Type B pancreatic cell (in vitro differentiated cells): Measurements from ENCODE around the gene LRCH3. TPM values are rescaled to one million over a fixed set of nuclear protein-coding genes. Genes with fewer than 3 reads are reported as not detected.

Experiments used
- DNase-seq: peaks from one replicate; pipeline ENCODE4 v3.0.0; 2021; ENCODE audit warnings: mixed read lengths; ENCODE audit not compliant: unreplicated experiment; ENCODE audit errors: extremely low spot score
- H3K27ac Mint-ChIP-seq: 2 replicates; pipeline ENCODE4 v1.8.0; 2021; ENCODE audit warnings: mild to moderate bottlenecking, mixed read lengths
- H3K27me3 Mint-ChIP-seq: 2 replicates; pipeline ENCODE4 v1.8.0; 2021; ENCODE audit warnings: mixed read lengths
- H3K36me3 Mint-ChIP-seq: 2 replicates; pipeline ENCODE4 v1.8.0; 2021; ENCODE audit warnings: mixed read lengths
- H3K4me1 Mint-ChIP-seq: one replicate; pipeline ENCODE4 v1.8.0; 2021; ENCODE audit warnings: mixed read lengths; ENCODE audit not compliant: unreplicated experiment
- H3K4me3 Mint-ChIP-seq: 2 replicates; pipeline ENCODE4 v1.8.0; 2021; ENCODE audit warnings: mild to moderate bottlenecking, mixed read lengths
- H3K9me3 Mint-ChIP-seq: 2 replicates; pipeline ENCODE4 v1.8.0; 2021; ENCODE audit warnings: mixed read lengths
- CTCF ChIP-seq: fragments of 200-600 bp; sonication (generic); conservative IDR thresholded peaks from 2 replicates; pipeline ENCODE4 v1.5.0; 2021; ENCODE audit warnings: antibody characterized with exemption, mild to moderate bottlenecking
- total RNA-seq: library from RNA; stranded (reverse); gene quantifications from 2 replicates; pipeline ENCODE4 v1.2.1, GENCODE V29; 2021; ENCODE audit warnings: low replicate concordance

LRCH3 gene
- total RNA-seq, 1 donor from 2014 or later = 58.7 TPM

GRCh38 chr3:197830308-197830966 lies 39.4 kb downstream of the LRCH3 start:
- H3K27ac Mint-ChIP-seq = no peak overlapping the region
- no peaks in the 10 kb centered on the region for H3K9me3 Mint-ChIP-seq

GRCh38 chr3:197830967-197831313 lies 39.9 kb downstream of the LRCH3 start:
- H3K4me1 Mint-ChIP-seq = no peaks in the 10 kb centered on the region
- no peak overlapping the region for H3K27ac Mint-ChIP-seq
- no peak overlapping the region for H3K4me3 Mint-ChIP-seq
- DNase-seq = no peak
- H3K9me3 Mint-ChIP-seq = no peaks in the 10 kb centered on the region
- TF ChIP-seq CTCF = no peak
- H3K27me3 Mint-ChIP-seq = no peaks in the 10 kb centered on the region
- H3K36me3 Mint-ChIP-seq = peaks cover 33% of the 10 kb centered on the region

More at GRCh38 chr3:197830308-197830966, 39.4 kb downstream of the LRCH3 start:
- Mint-ChIP-seq H3K36me3 (peaks cover 35% of the 10 kb centered on the region), H3K4me1 (no peaks in the 10 kb centered on the region), H3K4me3 (no peak overlapping the region), H3K27me3 (no peaks in the 10 kb centered on the region)
- no peak for DNase-seq
- no peak for TF ChIP-seq CTCF

- H3K4me1 Mint-ChIP-seq = no peaks in the 10 kb centered on the region
Measured at GRCh38 chr3:197833930-197834715, 43.1 kb downstream of the LRCH3 start.

GRCh38 chr3:197835509-197835908 lies 44.5 kb downstream of the LRCH3 start:
- Mint-ChIP-seq H3K27ac (no peak overlapping the region), H3K4me3 (no peak overlapping the region), H3K4me1 (no peaks in the 10 kb centered on the region), H3K27me3 (no peaks in the 10 kb centered on the region), H3K9me3 (no peaks in the 10 kb centered on the region), H3K36me3 (peaks cover 17% of the 10 kb centered on the region)
- no peak for TF ChIP-seq CTCF
- DNase-seq = no peak

More at GRCh38 chr3:197833930-197834715, 43.1 kb downstream of the LRCH3 start:
- H3K27ac Mint-ChIP-seq = no peak overlapping the region
- peaks cover 23% of the 10 kb centered on the region for H3K36me3 Mint-ChIP-seq
- DNase-seq = no peak
- H3K27me3 Mint-ChIP-seq = no peaks in the 10 kb centered on the region
- H3K9me3 Mint-ChIP-seq = no peaks in the 10 kb centered on the region
- H3K4me3 Mint-ChIP-seq = no peak overlapping the region
- TF ChIP-seq CTCF = no peak

- Mint-ChIP-seq H3K36me3 (peaks cover 15% of the 10 kb centered on the region), H3K27me3 (no peaks in the 10 kb centered on the region), H3K27ac (no peak overlapping the region), H3K4me3 (no peak overlapping the region), H3K4me1 (no peaks in the 10 kb centered on the region), H3K9me3 (no peaks in the 10 kb centered on the region)
- no peak for TF ChIP-seq CTCF
- DNase-seq = no peak
Measured at GRCh38 chr3:197836244-197836643, 45.2 kb downstream of the LRCH3 start.
